OCI-LY7 (cell line): Measurements from ENCODE around the gene PCDHB12. TPM values are rescaled to one million over a fixed set of nuclear protein-coding genes. Genes with fewer than 3 reads are reported as not detected.
"Not testable (repeated sequence)": the region's sequence is repeated elsewhere in the genome, so short reads cannot be mapped to it uniquely, and the experiment has no call there.

Source experiments
- BruUV-seq: library from RNA; stranded (reverse); fragments of 400-500 nt; replicated peaks from 2 replicates; lab custom pipeline; 2021; lab: Mats Ljungman, UMichigan
- CTCF ChIA-PET: fragments of 300-600 bp; sonication (Branson Sonifier 250); formaldehyde crosslinking; loops from one replicate; lab custom pipeline; 2022; ENCODE audit warnings: antibody characterized with exemption; ENCODE audit not compliant: unreplicated experiment; lab: Charles Lee
- POLR2A ChIA-PET: fragments of 300-600 bp; sonication (Branson Sonifier 250); formaldehyde crosslinking; loops from one replicate; lab custom pipeline; 2022; ENCODE audit warnings: antibody characterized with exemption; lab: Charles Lee
- DNase-seq: peaks from one replicate; pipeline ENCODE4 v3.0.0-alpha.2; 2015; ENCODE audit warnings: low spot score
- H2AFZ ChIP-seq: fragments of 200-600 bp; sonication (generic), shearing (Covaris generic); 2 replicates; pipeline ENCODE4 v1.6.1; 2014; ENCODE audit warnings: mild to moderate bottlenecking, antibody characterized with exemption, low read length, moderate library complexity
- H3K27ac ChIP-seq: fragments of 200-600 bp; sonication (generic); 2 replicates; pipeline ENCODE4 v1.5.1; 2014; ENCODE audit warnings: mixed run types, low read depth, mild to moderate bottlenecking, moderate library complexity, low read length, inconsistent platforms; ENCODE audit not compliant: poor library complexity, severe bottlenecking
- H3K36me3 ChIP-seq: fragments of 200-600 bp; sonication (generic); 2 replicates; pipeline ENCODE4 v1.6.1; 2014; ENCODE audit warnings: mild to moderate bottlenecking, antibody characterized with exemption, low read length, moderate library complexity, mixed read lengths; ENCODE audit not compliant: insufficient read depth
- H3K4me1 ChIP-seq: fragments of 200-600 bp; sonication (generic); 2 replicates; pipeline ENCODE4 v1.5.1; 2014; ENCODE audit warnings: mild to moderate bottlenecking, low read length; ENCODE audit not compliant: insufficient read depth, poor library complexity, severe bottlenecking
- H3K4me2 ChIP-seq: fragments of 200-600 bp; sonication (generic); 2 replicates; pipeline ENCODE4 v1.6.1; 2014; ENCODE audit warnings: mild to moderate bottlenecking, low read length
- H3K4me3 ChIP-seq: fragments of 200-600 bp; sonication (generic); 2 replicates; pipeline ENCODE4 v1.5.1; 2014; ENCODE audit warnings: mild to moderate bottlenecking, low read depth, low read length; ENCODE audit not compliant: poor library complexity, severe bottlenecking
- H3K79me2 ChIP-seq: fragments of 200-600 bp; sonication (generic); 2 replicates; pipeline ENCODE4 v1.6.1; 2016; ENCODE audit warnings: low read depth, mild to moderate bottlenecking, low read length, moderate library complexity, mixed read lengths; ENCODE audit not compliant: insufficient read depth
- H3K9me2 ChIP-seq: fragments of 200-600 bp; sonication (generic); 2 replicates; pipeline ENCODE4 v1.6.1; 2016; ENCODE audit warnings: mild to moderate bottlenecking, low read length, mixed read lengths; ENCODE audit not compliant: insufficient read depth
- H3K9me3 ChIP-seq: fragments of 200-600 bp; sonication (generic); 2 replicates; pipeline ENCODE4 v1.6.1; 2014; ENCODE audit warnings: mild to moderate bottlenecking, mixed run types, low read length, mixed read lengths
- H4K20me1 ChIP-seq: fragments of 200-600 bp; sonication (generic); 2 replicates; pipeline ENCODE4 v1.6.1; 2014; ENCODE audit warnings: mild to moderate bottlenecking, antibody characterized with exemption, low read length, moderate library complexity, mixed read lengths; ENCODE audit not compliant: insufficient read depth
- intact Hi-C: fragments of 100-400 bp; cut with micrococcal nuclease; formaldehyde crosslinking; loops from one replicate; pipeline ENCODE4 v1.10.0; 2022; ENCODE audit not compliant: unreplicated experiment
- total RNA-seq, 2 experiments: library from RNA; depleted of rRNA in 1 of 2; stranded (reverse); fragments of >200 nt in 1 of 2; shearing (Covaris generic) in 1 of 2; gene quantifications; 2 replicates each; pipeline ENCODE4 v1.2.3, GENCODE V29; 2014 to 2022
- TF ChIP-seq, protein P1 (sequence below): fragments of 200-600 bp; sonication (generic); conservative IDR thresholded peaks from 2 replicates; pipeline ENCODE4 v1.5.1; 2014; ENCODE audit warnings: mild to moderate bottlenecking, antibody characterized with exemption, low read length, moderate library complexity, mixed read lengths

PCDHB12 gene
- total RNA-seq, 2 experiments from 2014 or later: not detected

DNA sequence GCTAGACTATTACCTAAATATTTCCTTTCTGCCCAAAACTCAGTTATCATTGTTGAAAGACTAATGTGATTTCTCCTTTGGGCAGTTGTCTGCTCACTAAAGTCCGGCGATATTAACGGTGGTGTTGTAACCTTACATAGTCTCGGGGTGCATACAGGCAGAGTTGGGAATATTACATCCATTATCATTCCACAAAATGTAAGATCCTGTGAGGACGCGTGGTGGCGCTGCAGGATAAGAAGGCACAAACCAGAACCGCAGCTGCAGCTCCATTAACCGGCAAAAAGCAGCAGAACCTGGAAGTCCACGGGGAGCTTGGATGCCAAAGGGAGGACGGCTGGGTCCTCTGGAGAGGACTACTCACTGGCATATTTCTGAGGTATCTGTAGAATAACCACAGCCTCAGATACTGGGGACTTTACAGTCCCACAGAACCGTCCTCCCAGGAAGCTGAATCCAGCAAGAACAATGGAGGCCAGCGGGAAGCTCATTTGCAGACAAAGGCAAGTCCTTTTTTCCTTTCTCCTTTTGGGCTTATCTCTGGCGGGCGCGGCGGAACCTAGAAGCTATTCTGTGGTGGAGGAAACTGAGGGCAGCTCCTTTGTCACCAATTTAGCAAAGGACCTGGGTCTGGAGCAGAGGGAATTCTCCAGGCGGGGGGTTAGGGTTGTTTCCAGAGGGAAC is 5.3 kb downstream of the PCDHB12 start, which contains the start of gene PCDHB13:
TSS of gene PCDHB13 (plus strand) at position 264 of the 684 bp plus-strand sequence. CDS start at position 469, 205 bp downstream.
- CTCF ChIA-PET, H3K27ac ChIP-seq, H3K4me2 ChIP-seq, H3K79me2 ChIP-seq, H3K4me1 ChIP-seq, H3K4me3 ChIP-seq, H3K9me2 ChIP-seq, H4K20me1 ChIP-seq, POLR2A ChIA-PET, H3K36me3 ChIP-seq, H3K9me3 ChIP-seq, H2AFZ ChIP-seq, BruUV-seq: not testable (repeated sequence)
- TF ChIP-seq, protein P1, sequence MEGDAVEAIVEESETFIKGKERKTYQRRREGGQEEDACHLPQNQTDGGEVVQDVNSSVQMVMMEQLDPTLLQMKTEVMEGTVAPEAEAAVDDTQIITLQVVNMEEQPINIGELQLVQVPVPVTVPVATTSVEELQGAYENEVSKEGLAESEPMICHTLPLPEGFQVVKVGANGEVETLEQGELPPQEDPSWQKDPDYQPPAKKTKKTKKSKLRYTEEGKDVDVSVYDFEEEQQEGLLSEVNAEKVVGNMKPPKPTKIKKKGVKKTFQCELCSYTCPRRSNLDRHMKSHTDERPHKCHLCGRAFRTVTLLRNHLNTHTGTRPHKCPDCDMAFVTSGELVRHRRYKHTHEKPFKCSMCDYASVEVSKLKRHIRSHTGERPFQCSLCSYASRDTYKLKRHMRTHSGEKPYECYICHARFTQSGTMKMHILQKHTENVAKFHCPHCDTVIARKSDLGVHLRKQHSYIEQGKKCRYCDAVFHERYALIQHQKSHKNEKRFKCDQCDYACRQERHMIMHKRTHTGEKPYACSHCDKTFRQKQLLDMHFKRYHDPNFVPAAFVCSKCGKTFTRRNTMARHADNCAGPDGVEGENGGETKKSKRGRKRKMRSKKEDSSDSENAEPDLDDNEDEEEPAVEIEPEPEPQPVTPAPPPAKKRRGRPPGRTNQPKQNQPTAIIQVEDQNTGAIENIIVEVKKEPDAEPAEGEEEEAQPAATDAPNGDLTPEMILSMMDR: peak; percentile 56
- intact Hi-C loops: loop anchor here (10.0 kb wide), 1 partner anchor 351 kb away; no protein-coding TSS in a partner anchor
- DNase-seq: peak; percentile 3

DNA sequence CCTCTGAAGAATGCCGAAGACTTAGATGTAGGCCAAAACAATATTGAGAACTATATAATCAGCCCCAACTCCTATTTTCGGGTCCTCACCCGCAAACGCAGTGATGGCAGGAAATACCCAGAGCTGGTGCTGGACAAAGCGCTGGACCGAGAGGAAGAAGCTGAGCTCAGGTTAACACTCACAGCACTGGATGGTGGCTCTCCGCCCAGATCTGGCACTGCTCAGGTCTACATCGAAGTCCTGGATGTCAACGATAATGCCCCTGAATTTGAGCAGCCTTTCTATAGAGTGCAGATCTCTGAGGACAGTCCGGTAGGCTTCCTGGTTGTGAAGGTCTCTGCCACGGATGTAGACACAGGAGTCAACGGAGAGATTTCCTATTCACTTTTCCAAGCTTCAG is 6.1 kb downstream of the PCDHB12 start:
- BruUV-seq, CTCF ChIA-PET: not testable (repeated sequence)

DNA sequence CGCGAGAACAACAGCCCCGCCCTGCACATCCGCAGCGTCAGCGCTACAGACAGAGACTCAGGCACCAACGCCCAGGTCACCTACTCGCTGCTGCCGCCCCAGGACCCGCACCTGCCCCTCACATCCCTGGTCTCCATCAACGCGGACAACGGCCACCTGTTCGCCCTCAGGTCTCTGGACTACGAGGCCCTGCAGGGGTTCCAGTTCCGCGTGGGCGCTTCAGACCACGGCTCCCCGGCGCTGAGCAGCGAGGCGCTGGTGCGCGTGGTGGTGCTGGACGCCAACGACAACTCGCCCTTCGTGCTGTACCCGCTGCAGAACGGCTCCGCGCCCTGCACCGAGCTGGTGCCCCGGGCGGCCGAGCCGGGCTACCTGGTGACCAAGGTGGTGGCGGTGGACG is 7.0 kb downstream of the PCDHB12 start:
- POLR2A ChIA-PET, DNase-seq, H3K9me2 ChIP-seq, H3K9me3 ChIP-seq, H3K79me2 ChIP-seq, H4K20me1 ChIP-seq, H3K4me3 ChIP-seq, H2AFZ ChIP-seq, H3K4me1 ChIP-seq, H3K36me3 ChIP-seq, H3K27ac ChIP-seq, CTCF ChIA-PET, BruUV-seq, H3K4me2 ChIP-seq: not testable (repeated sequence)
- intact Hi-C loops: loop anchor here (10.0 kb wide), 1 partner anchor 349 kb away; no protein-coding TSS in a partner anchor

More for the DNA sequence above, 6.1 kb downstream of the PCDHB12 start:
- H3K36me3 ChIP-seq, H3K4me2 ChIP-seq, H3K4me3 ChIP-seq, H3K9me2 ChIP-seq, H3K9me3 ChIP-seq, POLR2A ChIA-PET, H3K27ac ChIP-seq, DNase-seq, H3K4me1 ChIP-seq, H3K79me2 ChIP-seq, H2AFZ ChIP-seq, H4K20me1 ChIP-seq: not testable (repeated sequence)
- intact Hi-C loops: loop anchor here (10.0 kb wide), 1 partner anchor 350 kb away; no protein-coding TSS in a partner anchor

DNA sequence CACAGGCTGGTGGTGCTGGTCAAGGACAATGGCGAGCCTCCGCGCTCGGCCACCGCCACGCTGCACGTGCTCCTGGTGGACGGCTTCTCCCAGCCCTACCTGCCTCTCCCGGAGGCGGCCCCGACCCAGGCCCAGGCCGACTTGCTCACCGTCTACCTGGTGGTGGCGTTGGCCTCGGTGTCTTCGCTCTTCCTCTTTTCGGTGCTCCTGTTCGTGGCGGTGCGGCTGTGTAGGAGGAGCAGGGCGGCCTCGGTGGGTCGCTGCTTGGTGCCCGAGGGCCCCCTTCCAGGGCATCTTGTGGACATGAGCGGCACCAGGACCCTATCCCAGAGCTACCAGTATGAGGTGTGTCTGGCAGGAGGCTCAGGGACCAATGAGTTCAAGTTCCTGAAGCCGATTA is 7.5 kb downstream of the PCDHB12 start:
- CTCF ChIA-PET, POLR2A ChIA-PET: not testable (repeated sequence)
- intact Hi-C loops: loop anchor here (10.0 kb wide), 1 partner anchor 349 kb away; no protein-coding TSS in a partner anchor

More for the DNA sequence above, 7.5 kb downstream of the PCDHB12 start:
- not testable (repeated sequence) for H3K27ac ChIP-seq, H3K79me2 ChIP-seq, H4K20me1 ChIP-seq, BruUV-seq, H3K9me3 ChIP-seq, H3K9me2 ChIP-seq, DNase-seq, H2AFZ ChIP-seq, H3K4me2 ChIP-seq, H3K36me3 ChIP-seq, H3K4me3 ChIP-seq, H3K4me1 ChIP-seq
